Stimulated activated naive CD4-positive, alpha-beta T cell (primary cell): ENCODE measurements around the gene OCEL1.

ENCODE experiments used
- DNase-seq, 6 experiments: peaks; one replicate each; lab custom pipeline; 2025; lab: John Stamatoyannopoulos, UW

OCEL1 gene

GRCh38 chr19:17210296-17210695 lies 15.7 kb upstream of the OCEL1 start:
- DNase-seq, result no peak

GRCh38 chr19:17211547-17212446 lies 14.2 kb upstream of the OCEL1 start:
- DNase-seq, result no peak

DNA sequence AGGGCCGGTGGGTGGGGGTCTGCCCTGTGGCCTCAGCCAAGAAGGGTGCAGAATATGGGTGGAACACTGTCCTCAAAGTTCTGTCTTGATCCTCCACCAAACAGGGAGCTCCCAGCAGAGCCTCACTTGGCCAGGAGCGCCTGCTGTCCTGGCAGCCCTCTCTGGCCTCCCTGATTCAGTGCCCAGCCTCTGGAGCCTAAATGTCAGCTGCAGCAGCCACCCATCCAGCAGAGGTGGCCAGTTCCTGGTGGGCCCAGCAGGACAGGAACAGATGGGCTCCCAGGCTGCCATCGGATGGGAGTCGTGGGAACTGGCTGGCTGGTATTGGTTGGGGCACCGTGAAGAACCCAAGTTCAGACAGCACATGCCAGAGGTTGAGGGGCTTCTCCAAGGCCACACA lies 12.7 kb upstream of the OCEL1 start:
- DNase-seq, result no peak

DNA sequence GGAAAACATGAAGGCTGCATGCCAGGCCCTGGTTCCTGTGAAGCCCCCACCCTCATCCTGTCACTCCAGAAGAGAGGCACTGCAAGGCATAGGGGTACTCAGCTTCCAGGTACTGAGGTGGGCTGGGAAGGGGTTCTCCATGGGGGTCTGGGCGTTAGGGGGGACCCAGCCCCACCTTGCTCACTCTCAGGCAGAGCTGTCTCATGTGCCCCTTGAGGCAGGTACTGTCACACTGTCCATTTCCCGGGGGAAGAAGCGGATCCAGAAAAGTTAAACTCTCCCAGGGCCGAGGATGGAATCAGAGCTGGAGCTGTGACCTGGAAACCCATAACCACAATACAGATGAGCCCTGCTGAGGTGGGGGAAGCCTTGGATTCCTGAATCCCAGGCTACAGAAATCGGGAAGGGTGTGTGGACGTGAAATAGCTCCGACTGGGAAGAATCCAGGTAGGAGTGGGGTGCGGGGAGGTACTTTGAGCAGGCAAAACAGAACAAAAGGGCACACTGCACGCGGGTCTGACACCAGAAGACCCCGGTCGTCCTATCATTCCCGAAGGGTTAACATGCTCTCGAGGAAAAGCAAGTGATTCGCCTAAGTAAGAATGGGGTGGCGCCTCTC lies 11.4 kb upstream of the OCEL1 start:
- DNase-seq, result no peak

DNA sequence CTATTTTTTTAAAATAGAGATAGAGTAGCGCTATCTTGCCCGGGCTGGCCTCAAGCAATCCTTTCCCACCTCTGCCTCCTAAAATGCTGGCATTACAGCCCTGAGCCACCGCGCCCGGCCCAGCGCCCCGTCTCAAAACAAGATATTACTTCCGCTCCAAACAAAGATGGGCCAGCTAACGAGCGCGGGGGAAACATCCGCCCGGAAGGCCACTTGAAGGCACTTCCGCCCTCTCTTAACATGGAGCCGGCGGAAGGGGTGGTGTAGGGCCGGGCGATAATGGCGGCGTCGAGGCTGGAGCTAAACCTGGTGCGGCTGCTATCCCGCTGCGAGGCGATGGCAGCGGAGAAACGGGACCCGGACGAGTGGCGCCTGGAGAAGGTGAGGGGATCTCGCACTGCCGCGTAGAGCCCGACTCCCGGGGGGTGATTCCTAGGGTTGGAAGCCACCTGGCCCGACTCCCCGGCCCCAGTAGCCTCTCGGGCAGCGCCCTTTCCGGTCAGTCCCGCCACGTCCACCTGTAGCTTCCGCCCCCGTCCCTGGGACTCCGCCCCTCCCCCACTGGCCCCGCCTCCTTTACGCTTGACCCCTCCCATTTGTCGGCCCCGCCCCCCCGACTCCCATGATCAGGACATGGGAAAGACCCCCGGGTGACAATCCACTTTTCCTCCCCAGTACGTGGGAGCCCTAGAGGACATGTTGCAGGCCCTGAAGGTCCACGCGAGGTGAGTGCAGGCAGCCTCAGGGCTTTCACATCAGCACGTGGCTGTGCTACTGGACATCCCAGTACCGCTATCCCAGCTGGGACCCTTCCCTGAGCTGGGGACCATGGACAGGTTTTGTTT lies 10.7 kb upstream of the OCEL1 start, which contains the start of gene USE1:
USE1 (plus strand) TSS at position 231 of the 845 bp plus-strand sequence; CDS start at position 280, 49 bp downstream.
- DNase-seq, result peak; percentile 77 to 88 (median 84)

- no peak for DNase-seq
Observed at GRCh38 chr19:17216058-17216670, 9.9 kb upstream of the OCEL1 start.

- no peak for DNase-seq
Observed at GRCh38 chr19:17219286-17219685, 6.7 kb upstream of the OCEL1 start.

DNA sequence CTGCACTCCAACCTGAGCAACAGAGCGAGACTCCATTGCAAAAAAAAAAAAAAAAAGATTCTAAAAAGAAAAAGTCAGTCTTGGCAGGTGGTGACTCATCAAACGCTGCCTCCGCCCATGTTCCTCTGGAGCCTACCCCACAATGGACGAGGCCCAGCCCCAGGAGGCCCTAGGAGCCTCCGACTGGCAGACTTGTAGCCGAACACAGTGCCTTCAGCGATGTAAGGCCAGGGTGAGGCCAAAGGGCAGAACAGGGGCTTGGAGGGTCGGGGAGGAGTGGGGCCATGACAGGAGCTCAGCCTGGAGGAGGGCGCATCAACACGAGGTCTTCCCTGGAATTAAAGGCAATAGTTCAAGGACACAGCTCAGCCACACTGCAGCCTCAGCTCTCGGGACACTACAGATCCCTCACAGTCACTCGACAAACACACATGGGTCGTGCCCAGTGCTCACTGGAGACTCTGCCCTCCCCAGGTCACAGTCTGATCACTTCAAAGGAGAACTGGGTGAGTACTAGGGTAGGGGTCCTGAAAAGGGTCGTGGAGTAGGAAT lies 5.7 kb upstream of the OCEL1 start:
- no peak for DNase-seq

GRCh38 chr19:17225053-17225452 lies 973 bp upstream of the OCEL1 start:
- no peak for DNase-seq

DNA sequence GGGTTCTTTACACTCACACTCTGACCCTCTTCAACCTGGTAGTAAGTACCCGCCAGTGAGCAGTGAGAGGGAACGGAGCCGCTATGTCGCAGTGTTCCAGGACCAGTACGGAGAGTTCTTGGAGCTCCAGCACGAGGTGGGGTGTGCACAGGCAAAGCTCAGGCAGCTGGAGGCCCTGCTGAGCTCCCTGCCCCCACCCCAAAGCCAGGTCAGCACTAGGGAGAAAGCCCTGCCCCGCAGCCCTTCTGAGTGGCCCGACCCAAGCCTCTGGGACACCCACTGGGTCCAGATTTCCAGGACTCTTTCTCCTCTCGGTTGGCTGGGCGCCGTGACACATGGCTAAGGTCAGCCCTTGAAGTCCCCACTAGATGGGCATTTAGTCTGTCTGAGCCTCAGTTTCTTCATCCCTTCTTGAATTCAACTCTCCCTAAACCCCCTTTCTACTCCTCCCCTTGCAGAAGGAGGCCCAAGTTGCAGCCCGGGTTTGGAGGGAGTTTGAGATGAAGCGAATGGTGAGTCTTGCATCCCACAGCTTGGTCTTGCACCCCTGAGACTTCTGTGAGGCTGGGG lies 1.9 kb downstream of the OCEL1 start:
- no peak for DNase-seq

DNA sequence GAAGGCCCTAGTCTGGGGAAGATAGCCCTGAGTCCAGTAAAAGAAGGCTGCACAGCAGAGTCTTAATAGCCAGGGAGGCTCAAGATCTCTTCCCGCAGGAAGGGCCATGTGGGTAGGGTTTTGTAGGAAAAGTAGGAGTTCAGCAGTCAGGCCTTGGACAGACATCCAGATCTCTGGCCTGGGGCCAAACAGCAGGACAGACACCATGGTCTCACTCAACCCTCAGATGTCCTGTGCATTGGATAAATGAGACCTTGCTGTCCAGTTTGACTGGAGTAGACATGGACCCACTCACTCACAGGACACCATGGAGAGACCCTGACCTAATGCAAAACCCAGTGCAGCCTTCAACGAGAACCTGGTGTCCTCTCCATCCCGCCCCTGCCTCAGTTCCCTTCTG lies 3.9 kb downstream of the OCEL1 start:
- DNase-seq, result no peak

DNA sequence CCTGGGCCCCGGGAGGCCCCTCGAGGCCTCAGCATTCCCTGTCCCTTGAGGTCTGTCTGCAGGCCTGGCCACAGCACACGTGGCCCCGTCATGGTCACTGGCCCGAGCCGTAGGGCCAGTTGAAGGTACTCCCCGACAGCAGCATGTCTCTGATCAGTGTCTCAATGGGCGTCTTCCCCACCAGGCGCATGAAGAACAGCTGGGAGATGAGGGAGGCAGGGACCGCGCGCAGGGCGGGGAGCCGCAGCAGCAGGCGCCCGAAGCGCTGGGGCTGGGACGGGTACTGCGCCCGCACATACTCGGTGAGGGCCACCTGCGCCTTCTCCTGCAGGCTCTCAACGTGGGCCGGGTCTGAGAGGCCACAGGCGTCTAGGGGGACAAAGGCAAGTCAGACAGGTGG lies 6.2 kb downstream of the OCEL1 start:
- no peak for DNase-seq

- DNase-seq, result peak in 5 of 6 experiments; percentile 21 to 53 (median 35)
Observed at GRCh38 chr19:17234911-17235299, 8.9 kb downstream of the OCEL1 start.

DNA sequence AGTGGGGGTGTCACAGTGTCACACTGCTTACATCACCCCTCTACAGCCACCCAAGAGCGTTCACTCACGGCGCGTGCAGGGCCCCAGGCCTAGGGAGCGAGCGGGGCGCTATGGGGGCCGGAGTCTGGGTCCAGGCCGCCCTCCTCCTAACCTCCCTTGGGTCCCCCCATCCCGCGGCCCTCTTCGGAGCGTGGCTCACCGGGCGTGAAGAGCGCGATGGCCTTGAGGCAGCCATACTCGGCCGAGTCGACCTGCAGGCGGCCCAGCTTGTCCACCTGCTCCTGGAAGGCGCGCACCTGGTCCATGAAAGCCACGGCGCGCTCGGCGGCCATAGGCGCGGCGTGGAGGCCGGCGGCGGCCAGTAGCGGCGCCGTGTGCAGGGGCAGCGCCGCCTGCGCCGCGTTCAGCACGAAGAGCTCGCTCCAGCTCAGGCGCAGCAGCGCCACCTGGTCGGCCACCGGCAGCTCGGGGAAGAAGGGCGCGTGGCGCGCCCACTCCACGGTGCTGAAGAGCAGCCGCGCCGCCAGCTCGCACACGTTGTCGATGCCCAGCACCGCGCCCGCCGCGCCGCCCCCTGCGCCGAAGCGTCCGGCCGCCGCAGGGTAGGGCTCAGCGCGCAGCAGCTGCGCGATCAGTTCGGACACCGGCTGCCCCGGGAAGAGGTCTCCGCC lies 9.4 kb downstream of the OCEL1 start:
- DNase-seq, result peak; percentile 42 to 72 (median 64)

- no peak for DNase-seq
Observed at GRCh38 chr19:17235971-17236777, 10.1 kb downstream of the OCEL1 start.

- DNase-seq, result no peak
Observed at GRCh38 chr19:17236811-17237543, 11.0 kb downstream of the OCEL1 start.

- DNase-seq, result no peak
Observed at GRCh38 chr19:17237747-17238706, 12.0 kb downstream of the OCEL1 start.
